Medulla oblongata (tissue), 1 donor: ENCODE results near the gene TRPC4AP.

ENCODE experiments used
- DNase-seq: peaks from one replicate; pipeline ENCODE4 v3.0.0-alpha.2; 2015; ENCODE audit errors: extremely low spot score

TRPC4AP gene

GRCh38 chr20:35000922-35001595, 91.5 kb downstream of the TRPC4AP start:
- DNase-seq = no peak

DNA sequence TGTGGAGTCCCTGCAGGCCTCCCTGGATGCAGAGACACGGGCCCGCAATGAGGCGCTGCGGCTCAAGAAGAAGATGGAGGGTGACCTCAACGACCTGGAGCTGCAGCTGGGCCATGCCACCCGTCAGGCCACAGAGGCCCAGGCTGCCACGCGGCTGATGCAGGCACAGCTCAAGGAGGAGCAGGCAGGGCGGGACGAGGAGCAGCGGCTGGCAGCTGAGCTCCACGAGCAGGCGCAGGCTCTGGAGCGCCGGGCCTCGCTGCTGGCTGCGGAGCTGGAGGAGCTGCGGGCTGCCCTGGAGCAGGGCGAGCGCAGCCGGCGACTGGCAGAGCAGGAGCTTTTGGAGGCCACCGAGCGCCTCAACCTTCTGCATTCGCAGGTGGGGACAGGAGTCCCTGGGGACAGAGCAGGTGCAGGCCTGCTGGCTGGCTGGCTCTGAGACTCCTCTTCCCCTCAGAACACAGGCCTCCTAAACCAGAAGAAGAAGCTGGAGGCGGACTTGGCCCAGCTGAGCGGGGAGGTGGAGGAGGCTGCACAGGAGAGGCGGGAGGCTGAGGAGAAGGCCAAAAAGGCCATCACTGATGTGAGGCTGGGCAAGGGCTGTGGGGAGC, 92.2 kb downstream of the TRPC4AP start:
- no peak for DNase-seq

DNA sequence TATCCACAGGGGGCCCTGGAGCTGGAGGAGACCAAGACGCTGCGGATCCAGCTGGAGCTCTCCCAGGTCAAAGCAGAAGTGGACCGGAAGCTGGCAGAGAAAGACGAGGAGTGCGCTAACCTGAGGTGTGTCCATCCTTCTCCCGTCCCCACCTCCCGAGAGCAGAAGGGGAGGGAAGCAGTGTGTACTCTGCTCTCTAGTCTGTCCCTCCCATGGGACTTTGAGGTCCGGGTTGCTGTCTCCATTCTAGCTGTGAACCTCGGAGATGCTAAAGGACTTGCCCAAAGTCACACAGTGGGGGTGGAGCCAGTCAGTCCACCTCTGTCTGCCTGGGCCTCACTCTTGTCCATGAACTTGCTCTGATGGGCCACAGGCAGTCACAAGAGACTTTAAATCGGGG, 92.8 kb downstream of the TRPC4AP start:
- no peak for DNase-seq

GRCh38 chr20:34999021-34999451, 93.6 kb downstream of the TRPC4AP start:
- DNase-seq = no peak

DNA sequence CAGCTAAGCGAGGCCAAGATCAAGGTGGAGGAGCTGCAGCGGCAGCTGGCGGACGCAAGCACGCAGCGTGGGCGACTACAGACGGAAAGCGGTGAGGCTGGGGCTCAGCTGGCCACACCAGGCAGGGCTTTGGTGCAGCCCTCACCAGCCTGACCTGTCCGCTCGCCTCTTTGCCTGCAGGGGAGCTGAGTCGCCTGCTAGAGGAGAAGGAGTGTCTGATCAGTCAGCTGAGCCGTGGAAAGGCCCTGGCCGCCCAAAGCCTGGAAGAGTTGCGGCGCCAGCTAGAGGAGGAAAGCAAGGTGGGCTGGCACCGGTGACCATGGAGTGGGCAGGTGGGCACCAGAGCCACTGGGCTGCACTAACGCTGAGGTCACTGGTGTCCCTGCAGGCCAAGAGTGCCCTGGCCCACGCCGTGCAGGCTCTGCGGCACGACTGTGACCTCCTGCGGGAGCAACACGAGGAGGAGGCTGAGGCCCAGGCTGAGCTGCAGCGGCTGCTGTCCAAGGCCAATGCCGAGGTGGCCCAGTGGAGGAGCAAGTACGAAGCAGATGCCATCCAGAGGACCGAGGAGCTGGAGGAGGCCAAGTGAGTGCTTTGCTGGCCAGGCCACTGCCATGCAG, 94.2 kb downstream of the TRPC4AP start:
- DNase-seq = no peak

DNA sequence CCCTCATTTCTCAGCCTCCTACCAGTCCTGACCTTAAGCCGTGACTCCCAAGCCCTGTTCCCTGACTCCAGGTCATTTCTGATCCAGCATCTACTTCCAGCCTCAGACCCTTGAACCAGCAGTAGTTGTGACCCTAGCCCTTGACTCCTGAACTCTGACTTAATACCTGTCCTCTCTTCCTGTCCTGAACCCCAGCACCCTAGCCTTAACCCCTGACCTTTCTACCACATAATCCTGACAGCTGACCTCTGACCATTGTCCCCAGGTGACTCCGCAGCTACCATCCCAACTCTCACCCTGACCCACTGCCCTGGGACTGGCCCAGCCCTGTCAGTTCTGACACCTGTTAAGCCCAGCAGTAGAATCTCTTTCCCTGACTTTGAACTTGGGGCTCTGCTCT, 94.8 kb downstream of the TRPC4AP start:
- no peak for DNase-seq

- no peak for DNase-seq
Observed at GRCh38 chr20:34997131-34997561, 95.5 kb downstream of the TRPC4AP start.

- DNase-seq = no peak
Observed at GRCh38 chr20:34996243-34997028, 96.2 kb downstream of the TRPC4AP start.

DNA sequence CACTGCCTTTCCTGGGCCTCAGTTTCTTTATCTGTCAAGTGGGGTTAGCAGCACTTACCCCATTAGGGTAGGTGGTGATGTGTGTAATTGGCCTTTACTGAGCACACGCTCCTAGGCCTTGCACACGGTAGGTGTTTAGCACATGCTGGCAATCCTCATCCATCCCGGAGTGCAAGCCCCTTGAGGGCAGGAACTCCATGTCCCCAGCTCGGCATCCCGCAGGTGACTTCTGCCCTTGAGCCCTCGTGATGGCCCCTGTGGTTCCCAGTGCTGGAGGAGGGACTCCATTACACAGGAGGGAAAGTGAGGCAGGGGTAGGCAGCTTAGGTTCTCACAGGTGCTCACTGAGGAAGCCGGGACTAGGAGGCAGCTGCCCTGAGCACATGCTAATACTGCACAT, 96.9 kb downstream of the TRPC4AP start:
- DNase-seq = no peak

DNA sequence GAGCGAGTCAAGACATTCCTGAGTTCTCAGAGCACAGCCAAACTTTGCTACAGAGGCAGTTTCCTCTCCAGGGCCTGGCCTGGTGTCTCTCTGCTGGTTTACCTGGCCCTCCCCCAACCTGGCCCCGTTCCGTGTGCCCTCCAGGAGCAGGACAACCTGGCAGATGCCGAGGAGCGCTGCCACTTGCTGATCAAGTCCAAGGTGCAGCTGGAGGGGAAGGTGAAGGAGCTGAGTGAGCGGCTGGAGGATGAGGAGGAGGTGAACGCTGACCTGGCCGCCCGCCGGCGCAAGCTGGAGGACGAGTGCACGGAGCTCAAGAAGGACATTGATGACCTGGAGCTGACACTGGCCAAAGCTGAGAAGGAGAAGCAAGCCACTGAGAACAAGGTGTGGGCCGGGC, 97.4 kb downstream of the TRPC4AP start:
- no peak for DNase-seq

GRCh38 chr20:34994509-34995131, 98.0 kb downstream of the TRPC4AP start:
- DNase-seq = no peak

DNA sequence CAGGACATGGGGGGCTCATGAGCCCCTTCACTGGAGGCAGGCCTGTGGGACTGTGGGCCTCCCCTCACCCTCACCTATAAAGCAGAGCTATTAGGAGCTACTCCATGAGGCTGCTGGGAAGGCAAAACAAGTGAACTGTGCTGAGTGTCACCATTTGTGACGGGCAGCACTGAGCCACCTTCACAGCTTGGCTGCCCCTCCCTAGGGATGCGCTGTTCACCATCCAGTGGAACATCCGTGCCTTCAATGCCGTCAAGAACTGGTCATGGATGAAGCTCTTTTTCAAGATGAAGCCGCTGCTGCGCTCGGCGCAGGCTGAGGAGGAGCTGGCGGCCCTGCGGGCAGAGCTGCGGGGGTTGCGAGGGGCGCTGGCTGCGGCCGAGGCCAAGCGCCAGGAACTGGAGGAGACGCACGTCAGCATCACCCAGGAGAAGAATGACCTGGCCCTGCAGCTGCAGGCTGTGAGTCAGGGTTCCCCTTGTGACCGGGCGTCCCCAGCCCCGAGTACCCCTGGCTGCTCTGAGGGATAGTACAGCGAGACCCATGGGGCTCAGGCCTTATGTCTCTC, 98.6 kb downstream of the TRPC4AP start:
- DNase-seq = no peak

GRCh38 chr20:34992751-34993417, 99.7 kb downstream of the TRPC4AP start:
- no peak for DNase-seq

DNA sequence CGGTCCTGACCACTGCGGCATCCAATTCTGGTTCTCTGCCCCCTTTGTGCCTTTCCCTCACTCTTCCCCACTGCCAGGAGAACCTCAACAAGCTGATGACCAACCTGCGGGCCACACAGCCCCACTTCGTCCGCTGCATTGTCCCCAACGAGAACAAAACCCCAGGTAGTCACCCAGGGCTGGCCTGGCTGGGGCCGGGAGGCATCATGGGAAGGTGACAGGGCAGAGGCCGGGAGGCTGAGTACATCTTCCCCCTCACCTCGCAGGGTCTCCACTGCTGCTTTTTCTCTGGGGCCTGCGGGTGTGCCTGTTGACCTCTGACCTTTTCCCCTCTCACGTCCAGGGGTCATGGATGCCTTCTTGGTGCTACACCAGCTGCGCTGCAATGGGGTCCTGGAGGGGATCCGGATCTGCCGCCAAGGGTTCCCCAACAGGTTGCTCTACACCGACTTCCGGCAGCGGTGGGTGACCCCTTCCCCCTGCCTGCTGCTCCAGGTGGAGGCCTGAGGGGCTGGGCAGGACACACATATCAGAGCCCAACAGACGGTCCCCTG, 101.9 kb downstream of the TRPC4AP start:
- DNase-seq = no peak

DNA sequence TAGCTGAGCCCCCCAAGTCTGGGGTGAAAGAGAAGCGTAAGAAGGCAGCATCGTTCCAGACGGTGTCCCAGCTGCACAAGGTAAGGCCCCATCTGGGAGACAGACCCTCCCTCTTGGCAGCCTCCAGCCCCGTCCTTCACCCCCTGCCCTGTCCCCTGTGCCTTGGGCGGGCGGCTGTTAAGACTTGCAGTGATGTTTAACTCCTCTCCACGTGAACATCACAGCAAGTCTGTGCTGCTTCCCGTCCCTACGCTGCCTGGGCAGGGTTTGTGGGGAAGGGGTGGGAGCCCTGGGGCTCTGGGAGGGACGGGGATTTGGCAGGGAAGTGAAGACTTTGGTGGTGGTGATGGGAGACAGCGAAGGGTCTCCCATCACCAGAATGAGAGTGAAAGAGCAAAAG, 102.4 kb downstream of the TRPC4AP start:
- no peak for DNase-seq

DNA sequence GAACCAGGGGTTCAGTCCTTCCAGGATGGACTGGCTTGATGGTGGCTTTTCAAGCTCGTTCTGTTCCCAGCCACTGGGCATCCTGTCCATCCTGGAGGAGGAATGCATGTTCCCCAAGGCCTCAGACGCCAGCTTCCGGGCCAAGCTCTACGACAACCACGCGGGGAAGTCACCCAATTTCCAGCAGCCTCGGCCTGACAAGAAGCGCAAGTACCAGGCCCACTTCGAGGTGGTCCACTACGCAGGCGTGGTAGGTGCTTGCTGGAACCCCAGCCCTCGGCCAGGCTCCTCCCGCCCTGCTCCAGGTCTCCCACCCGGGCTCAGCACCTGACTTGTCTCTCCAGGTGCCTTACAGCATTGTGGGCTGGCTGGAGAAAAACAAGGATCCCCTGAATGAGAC, 102.9 kb downstream of the TRPC4AP start:
- no peak for DNase-seq

- no peak for DNase-seq
Observed at GRCh38 chr20:34989118-34989517, 103.5 kb downstream of the TRPC4AP start.

DNA sequence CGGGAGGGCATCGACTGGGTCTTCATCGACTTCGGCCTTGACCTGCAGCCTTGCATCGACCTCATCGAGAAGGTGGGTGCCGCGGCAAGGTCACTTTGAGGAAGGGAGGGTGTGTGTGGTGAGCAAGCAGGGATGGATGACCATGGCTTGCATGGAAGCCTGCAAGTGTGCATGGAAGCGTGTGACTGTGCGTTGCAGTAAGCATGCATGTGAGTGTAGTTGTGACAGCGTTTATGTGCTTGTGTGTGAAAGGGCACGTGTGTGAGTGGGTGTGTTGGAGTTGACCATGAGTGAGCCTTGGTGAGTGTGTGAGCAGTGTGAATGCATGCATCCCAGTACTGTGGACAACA, 104.4 kb downstream of the TRPC4AP start:
- peak; percentile 21 for DNase-seq

- no peak for DNase-seq
Observed at GRCh38 chr20:34987288-34988190, 105.1 kb downstream of the TRPC4AP start.
